ACC112 (cell line): Measurements from ENCODE around the gene SLC16A5.
"Not testable (repeated sequence)": the region's sequence is repeated elsewhere in the genome, so short reads cannot be mapped to it uniquely, and the experiment has no call there.

Source experiments
- H2AFZ ChIP-seq: fragments of 200-600 bp; sonication (generic); one replicate; pipeline ENCODE4 v1.6.0; 2017; ENCODE audit warnings: antibody characterized with exemption, low read length; ENCODE audit not compliant: unreplicated experiment
- H3K27ac ChIP-seq: fragments of 200-600 bp; sonication (generic); 2 replicates; pipeline ENCODE4 v1.5.1; 2014; ENCODE audit warnings: low read depth, mild to moderate bottlenecking, antibody characterized with exemption, low read length, moderate library complexity
- H3K27me3 ChIP-seq: fragments of 200-600 bp; sonication (generic); 2 replicates; pipeline ENCODE4 v1.6.1; 2014; ENCODE audit warnings: mild to moderate bottlenecking, antibody characterized with exemption, low read length, moderate library complexity, mixed read lengths; ENCODE audit not compliant: insufficient read depth
- H3K36me3 ChIP-seq: fragments of 200-600 bp; sonication (generic); 2 replicates; pipeline ENCODE4 v1.6.1; 2016; ENCODE audit warnings: mild to moderate bottlenecking, antibody characterized with exemption, low read length, moderate library complexity, mixed read lengths; ENCODE audit not compliant: insufficient read depth
- H3K4me1 ChIP-seq: fragments of 200-600 bp; sonication (generic); one replicate; pipeline ENCODE4 v1.6.1; 2016; ENCODE audit warnings: low read length, mixed read lengths; ENCODE audit not compliant: insufficient read depth, unreplicated experiment, control insufficient read depth
- H3K4me3 ChIP-seq: fragments of 200-600 bp; sonication (generic); 2 replicates; pipeline ENCODE4 v1.5.1; 2014; ENCODE audit warnings: mild to moderate bottlenecking, low read depth, low read length
- H3K79me2 ChIP-seq: fragments of 200-600 bp; sonication (generic); one replicate; pipeline ENCODE4 v1.6.0; 2016; ENCODE audit warnings: low read length; ENCODE audit not compliant: control insufficient read depth, unreplicated experiment, insufficient read depth

Gene SLC16A5

GRCh38 chr17:75129576-75129975 lies 41.8 kb downstream of the SLC16A5 start:
- Histone ChIP-seq H3K4me1 (peaks cover 13% of the 10 kb centered on the region), H2AFZ (no peak overlapping the region), H3K27ac (no peak overlapping the region), H3K27me3 (no peaks in the 10 kb centered on the region), H3K4me3 (no peak overlapping the region), H3K79me2 (no peaks in the 10 kb centered on the region), H3K36me3 (no peaks in the 10 kb centered on the region)

DNA sequence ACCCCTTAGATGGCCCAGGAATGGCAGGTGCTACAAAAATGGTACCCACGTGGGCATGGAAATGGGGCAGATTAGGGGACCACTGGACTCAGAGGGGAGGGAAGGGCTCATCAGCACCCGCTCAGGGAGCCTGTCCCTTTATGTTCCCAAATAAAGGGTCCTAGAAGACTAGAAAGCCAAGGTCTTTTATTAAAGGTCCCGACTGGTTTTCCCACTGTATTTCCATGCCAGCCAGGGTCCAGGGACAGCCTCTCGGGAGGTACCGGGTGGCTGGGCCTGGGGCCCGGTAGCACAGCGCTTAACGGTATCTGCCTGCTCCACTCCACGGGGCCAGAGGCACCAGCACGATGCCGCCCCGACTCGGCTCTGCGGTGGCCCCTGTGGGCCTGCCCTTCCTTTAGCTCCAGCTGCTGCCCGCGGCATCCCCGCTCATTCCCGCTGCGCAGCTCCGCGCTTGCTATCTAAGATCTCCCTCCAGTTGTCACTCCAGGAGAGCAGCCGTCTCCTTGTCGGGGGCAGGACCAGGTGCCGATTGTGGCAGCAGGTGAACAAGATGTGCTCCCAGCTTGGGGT lies 42.4 kb downstream of the SLC16A5 start:
- Histone ChIP-seq H3K27ac (no peak overlapping the region), H3K36me3 (peaks cover under 1% of the 10 kb centered on the region; the same call in 1 of the 2 replicates), H3K4me3 (peak overlapping the region; percentile 92), H3K27me3 (no peaks in the 10 kb centered on the region), H2AFZ (no peak overlapping the region), H3K79me2 (no peaks in the 10 kb centered on the region), H3K4me1 (peaks cover 10% of the 10 kb centered on the region)

DNA sequence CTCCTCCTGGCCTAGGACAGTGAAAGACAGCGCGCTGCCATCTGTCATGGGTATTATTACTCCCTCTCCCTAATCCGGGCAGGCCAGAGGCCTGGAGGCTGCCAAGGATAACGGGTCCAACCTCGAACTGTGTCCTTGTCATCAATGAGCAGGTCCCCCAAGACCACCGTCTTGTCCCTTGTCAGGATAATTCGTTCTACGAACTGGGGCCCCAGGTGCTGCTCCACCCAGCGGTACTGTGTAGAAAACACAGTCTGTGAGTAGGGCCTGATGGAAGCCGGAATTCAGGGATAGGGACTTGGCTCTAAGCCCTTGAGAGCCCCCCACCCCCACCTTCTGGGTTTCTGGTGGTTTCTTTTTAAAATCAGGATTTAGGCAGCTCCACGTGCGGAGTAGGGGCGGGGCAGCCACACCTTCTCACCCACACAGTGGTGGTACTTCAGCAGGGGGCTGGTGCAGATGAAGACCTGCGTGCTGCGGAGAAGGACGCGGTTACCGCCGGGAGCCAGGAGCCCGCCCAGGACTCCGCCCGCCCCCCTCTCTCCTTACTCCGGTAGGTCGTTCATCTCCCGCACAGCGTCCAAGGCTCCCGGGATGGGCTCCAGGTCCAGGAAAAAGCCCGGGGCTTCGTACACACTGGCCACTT lies 43.0 kb downstream of the SLC16A5 start:
- peaks cover 6% of the 10 kb centered on the region; the same call in 1 of the 2 replicates for H3K36me3 ChIP-seq
- H3K27ac ChIP-seq, result peak overlapping the region; percentile 66
- no peaks in the 10 kb centered on the region for H3K79me2 ChIP-seq
- peaks cover 10% of the 10 kb centered on the region for H3K4me1 ChIP-seq
- peak overlapping the region; percentile 94 for H2AFZ ChIP-seq
- H3K4me3 ChIP-seq, result peak overlapping the region; percentile 92
- H3K27me3 ChIP-seq, result no peaks in the 10 kb centered on the region

GRCh38 chr17:75131278-75132017 lies 43.7 kb downstream of the SLC16A5 start, which contains the start of gene NT5C:
TSS of gene NT5C (minus strand) at chr17:75131742. CDS start at chr17:75131707, 35 bp downstream.
- H3K36me3 ChIP-seq, result peaks cover 9% of the 10 kb centered on the region; the same call in 1 of the 2 replicates
- no peaks in the 10 kb centered on the region for H3K79me2 ChIP-seq
- H3K4me1 ChIP-seq, result peaks cover 10% of the 10 kb centered on the region
- H2AFZ ChIP-seq, result peak within 1 kb of the TSS; percentile 94
- peak within 1 kb of the TSS; percentile 66 for H3K27ac ChIP-seq
- H3K4me3 ChIP-seq, result peak within 1 kb of the TSS; percentile 92
- H3K27me3 ChIP-seq, result no peaks in the 10 kb centered on the region

DNA sequence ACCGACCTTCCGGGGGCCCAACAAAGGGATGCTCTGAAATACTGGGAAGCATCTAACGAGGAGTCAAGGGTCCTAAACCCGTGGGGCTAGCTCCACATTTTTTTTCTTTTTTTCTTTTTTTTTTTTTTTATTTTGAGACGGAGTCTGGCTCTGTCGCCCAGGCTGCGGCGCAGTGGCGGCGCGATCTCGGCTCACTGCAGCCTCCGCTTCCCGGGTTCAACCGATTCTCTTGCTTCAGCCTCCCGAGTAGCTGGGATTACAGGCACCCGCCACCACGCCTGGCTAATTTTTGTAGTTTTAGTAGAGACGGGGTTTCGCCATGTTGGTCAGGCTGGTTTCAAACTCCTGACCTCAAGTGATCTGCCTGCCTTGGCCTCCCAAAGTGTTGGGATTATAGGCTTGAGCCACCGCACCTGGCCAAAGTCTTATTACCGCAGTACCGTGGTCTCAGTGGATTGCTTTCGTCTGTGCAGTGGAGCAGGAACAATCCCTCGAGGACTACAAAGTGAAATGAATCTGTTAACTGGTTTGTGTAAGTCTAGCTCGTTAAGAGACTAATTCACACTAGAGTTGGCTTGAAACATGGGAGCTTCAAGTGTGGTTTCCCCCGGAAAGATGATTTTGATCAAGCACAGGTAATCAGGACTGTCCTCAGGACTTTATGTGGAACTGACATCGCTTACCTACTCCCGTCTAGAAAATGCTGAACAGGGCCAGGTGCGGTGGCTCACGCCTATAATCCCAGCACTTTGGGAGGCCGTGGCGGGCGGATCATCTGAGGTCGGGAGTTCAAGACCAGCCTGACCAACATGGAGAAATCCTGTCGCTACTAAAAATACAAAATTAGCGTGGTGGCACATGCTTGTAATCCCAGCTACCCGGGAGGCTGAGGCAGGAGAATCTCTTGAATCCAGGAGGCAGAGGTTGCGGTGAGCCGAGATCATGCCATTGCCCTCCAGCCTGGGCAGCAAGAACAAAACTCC lies 44.6 kb downstream of the SLC16A5 start:
- H3K36me3 ChIP-seq, H3K79me2 ChIP-seq, H3K27me3 ChIP-seq: not testable (repeated sequence)
- H2AFZ ChIP-seq, result peak overlapping the region; percentile 94
- H3K27ac ChIP-seq, result peak overlapping the region; percentile 66
- peak overlapping the region; percentile 92 for H3K4me3 ChIP-seq
- peaks cover 10% of the 10 kb centered on the region for H3K4me1 ChIP-seq

- Histone ChIP-seq H3K27me3 (no peaks in the 10 kb centered on the region), H3K27ac (no peak overlapping the region), H3K4me3 (no peak overlapping the region), H3K36me3 (peaks cover 9% of the 10 kb centered on the region; the same call in 1 of the 2 replicates), H2AFZ (no peak overlapping the region), H3K79me2 (no peaks in the 10 kb centered on the region), H3K4me1 (peaks cover 10% of the 10 kb centered on the region)
Measured at GRCh38 chr17:75133001-75133400, 45.2 kb downstream of the SLC16A5 start.

- not testable (repeated sequence) for H3K36me3 ChIP-seq, H2AFZ ChIP-seq, H3K27ac ChIP-seq, H3K79me2 ChIP-seq, H3K27me3 ChIP-seq, H3K4me3 ChIP-seq
- H3K4me1 ChIP-seq, result peaks cover 10% of the 10 kb centered on the region
Measured at GRCh38 chr17:75133607-75134347, 46.0 kb downstream of the SLC16A5 start.

GRCh38 chr17:75135452-75135851 lies 47.7 kb downstream of the SLC16A5 start:
- Histone ChIP-seq H3K4me1 (peaks cover 6% of the 10 kb centered on the region), H3K79me2 (no peaks in the 10 kb centered on the region), H3K27me3 (no peaks in the 10 kb centered on the region), H2AFZ (no peak overlapping the region), H3K27ac (no peak overlapping the region), H3K36me3 (peaks cover 13% of the 10 kb centered on the region), H3K4me3 (no peak overlapping the region)

DNA sequence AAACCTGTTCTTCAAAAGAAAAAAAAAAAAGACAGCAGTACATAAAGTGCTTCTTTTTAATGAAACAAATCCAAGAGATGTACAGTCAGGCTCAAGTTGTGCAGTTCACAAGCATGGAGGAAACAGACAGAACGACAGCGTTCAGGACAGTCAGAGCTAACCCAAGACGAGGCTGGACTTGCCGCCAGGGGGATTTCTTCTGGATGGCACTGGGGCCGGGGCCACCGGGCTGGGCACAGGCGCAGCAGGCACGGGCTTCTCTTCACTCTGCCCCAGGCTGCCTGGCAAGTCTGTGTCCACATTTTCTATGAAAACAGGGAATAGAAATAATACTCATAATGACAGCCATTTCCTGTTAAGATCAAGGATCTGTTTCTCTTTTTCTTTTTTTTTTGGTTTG lies 48.2 kb downstream of the SLC16A5 start:
- Histone ChIP-seq H3K36me3 (peaks cover 17% of the 10 kb centered on the region), H3K27ac (no peak overlapping the region), H3K27me3 (no peaks in the 10 kb centered on the region), H3K4me1 (peaks cover 5% of the 10 kb centered on the region), H2AFZ (no peak overlapping the region), H3K79me2 (no peaks in the 10 kb centered on the region), H3K4me3 (no peak overlapping the region)
